Colonic mucosa (tissue), 4 donors: Measurements from ENCODE around the gene RMI1. TPM values are rescaled to one million over a fixed set of nuclear protein-coding genes. Genes with fewer than 3 reads are reported as not detected.

ENCODE experiments used
- DNase-seq: peaks from one replicate; pipeline ENCODE4 v3.0.0-alpha.2; 2020
- H3K27ac ChIP-seq: fragments of 200-600 bp; one replicate; pipeline ENCODE4 v1.8.0; 2021
- H3K27me3 ChIP-seq: fragments of 200-600 bp; one replicate; pipeline ENCODE4 v1.8.0; 2021
- H3K36me3 ChIP-seq: fragments of 200-600 bp; one replicate; pipeline ENCODE4 v1.8.0; 2021
- H3K4me1 ChIP-seq: fragments of 200-600 bp; one replicate; pipeline ENCODE4 v1.8.0; 2021; ENCODE audit warnings: mild to moderate bottlenecking
- H3K4me3 ChIP-seq: fragments of 200-600 bp; one replicate; pipeline ENCODE4 v1.8.0; 2021
- H3K9ac ChIP-seq, 2 donors: one replicate each; pipeline ENCODE4 v1.7.0; 2013; ENCODE audit warnings: control low read depth in 2 of 2, low read depth in 2 of 2, low read length in 2 of 2
- H3K9me3 ChIP-seq: fragments of 200-600 bp; one replicate; pipeline ENCODE4 v1.8.0; 2021
- intact Hi-C: fragments of 100-400 bp; cut with DNase I; formaldehyde crosslinking; loops from one replicate; pipeline ENCODE4 v1.14.1; 2022
- total RNA-seq, 2 donors: library from RNA; stranded (reverse); fragmentation: NEBNext Ultra II Directional in 1 of 2; extraction: Animal tissue kit (Norgen Biotek cat#: 25700) in 1 of 2; gene quantifications; one replicate each; pipeline ENCODE4 v1.2.1, GENCODE V29; 2021
- TF ChIP-seq, protein P1 (sequence below): fragments of 200-600 bp; IDR thresholded peaks from one replicate; pipeline ENCODE4 v1.8.0; 2022; ENCODE audit warnings: antibody characterized with exemption, mild to moderate bottlenecking
- donor health status: healthy.
- donor health status: DM: no; HTN: no; CAD: no.
- donor health status: DM: no; HTN: no; CAD: no.

Gene RMI1
- total RNA-seq, 2 donors from 2014 or later = 9.6 to 16.9 TPM

DNA sequence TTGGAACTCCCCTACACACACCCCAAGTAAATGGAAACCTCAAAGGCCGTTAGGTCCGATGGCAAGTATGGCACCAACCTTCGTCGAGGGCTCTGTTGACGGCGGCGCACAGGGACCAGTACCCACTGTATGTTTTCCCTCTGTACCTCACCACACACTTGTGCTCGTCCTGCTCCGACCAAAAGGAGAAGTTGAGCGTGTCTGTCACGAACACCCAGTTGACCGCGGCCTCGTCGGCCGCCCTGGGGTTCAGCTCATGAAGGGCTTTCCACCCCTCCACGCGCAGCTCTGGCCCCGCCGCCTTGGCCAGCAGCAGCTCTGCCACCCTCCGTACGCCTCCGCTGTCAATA, 24.5 kb upstream of the RMI1 start:
- DNase-seq = no peak
- intact Hi-C loops = no loop called here

DNA sequence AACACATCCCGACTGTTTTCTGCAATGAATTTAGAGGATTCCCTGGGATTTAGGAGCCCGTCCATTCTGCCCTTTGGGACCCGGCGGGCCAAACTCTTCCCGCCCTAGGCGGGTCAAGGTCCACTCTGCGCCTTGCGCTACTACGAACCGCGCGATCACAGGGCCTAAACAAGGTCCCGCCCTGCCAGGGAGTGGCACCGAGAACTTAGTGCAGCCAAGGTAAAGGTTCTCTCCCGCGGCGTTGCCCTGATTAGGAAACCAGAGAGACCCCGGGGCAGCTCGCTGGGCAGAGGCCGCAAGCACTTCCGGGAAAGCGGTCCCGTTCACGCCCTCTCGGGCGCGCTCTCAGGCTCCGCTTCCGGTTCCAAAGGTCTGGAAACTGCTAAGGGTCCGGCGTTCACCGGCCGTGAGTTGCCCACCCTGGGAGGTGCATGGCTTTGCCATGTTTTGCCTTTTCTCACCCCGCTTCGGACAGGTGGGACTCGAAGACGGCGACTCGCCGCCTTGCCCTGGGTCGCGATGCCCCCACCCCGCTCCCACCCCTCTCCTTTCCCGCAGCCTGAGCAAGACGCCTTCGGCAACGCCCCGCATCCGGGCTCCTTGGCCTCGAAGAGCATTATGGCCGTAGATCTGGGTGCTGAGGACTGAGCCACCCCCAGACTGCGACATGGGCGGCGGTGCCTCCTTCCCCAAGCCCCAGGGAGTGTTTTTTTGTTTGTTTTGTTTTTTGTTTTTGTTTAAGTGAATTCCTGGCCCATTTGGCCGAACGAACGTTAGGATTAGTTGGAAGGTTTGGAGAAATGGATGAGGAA, 24.0 kb upstream of the RMI1 start:
- Histone ChIP-seq H3K27ac (peak overlapping the region; percentile 87), H3K9ac (peak overlapping the region; percentile 77 to 86), H3K36me3 (no peaks in the 10 kb centered on the region), H3K4me3 (peak overlapping the region; percentile 62), H3K4me1 (no peaks in the 10 kb centered on the region), H3K27me3 (no peaks in the 10 kb centered on the region), H3K9me3 (no peaks in the 10 kb centered on the region)
- TF ChIP-seq, protein P1, sequence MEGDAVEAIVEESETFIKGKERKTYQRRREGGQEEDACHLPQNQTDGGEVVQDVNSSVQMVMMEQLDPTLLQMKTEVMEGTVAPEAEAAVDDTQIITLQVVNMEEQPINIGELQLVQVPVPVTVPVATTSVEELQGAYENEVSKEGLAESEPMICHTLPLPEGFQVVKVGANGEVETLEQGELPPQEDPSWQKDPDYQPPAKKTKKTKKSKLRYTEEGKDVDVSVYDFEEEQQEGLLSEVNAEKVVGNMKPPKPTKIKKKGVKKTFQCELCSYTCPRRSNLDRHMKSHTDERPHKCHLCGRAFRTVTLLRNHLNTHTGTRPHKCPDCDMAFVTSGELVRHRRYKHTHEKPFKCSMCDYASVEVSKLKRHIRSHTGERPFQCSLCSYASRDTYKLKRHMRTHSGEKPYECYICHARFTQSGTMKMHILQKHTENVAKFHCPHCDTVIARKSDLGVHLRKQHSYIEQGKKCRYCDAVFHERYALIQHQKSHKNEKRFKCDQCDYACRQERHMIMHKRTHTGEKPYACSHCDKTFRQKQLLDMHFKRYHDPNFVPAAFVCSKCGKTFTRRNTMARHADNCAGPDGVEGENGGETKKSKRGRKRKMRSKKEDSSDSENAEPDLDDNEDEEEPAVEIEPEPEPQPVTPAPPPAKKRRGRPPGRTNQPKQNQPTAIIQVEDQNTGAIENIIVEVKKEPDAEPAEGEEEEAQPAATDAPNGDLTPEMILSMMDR = no peak
- DNase-seq = peak; percentile 91
- intact Hi-C loops = no loop called here

More for the DNA sequence above, 24.5 kb upstream of the RMI1 start:
- peak overlapping the region; percentile 62 for H3K4me3 ChIP-seq
- H3K36me3 ChIP-seq = no peaks in the 10 kb centered on the region
- H3K4me1 ChIP-seq = no peaks in the 10 kb centered on the region
- H3K27ac ChIP-seq = peak overlapping the region; percentile 87
- peak overlapping the region; percentile 77 to 86 for H3K9ac ChIP-seq
- no peaks in the 10 kb centered on the region for H3K9me3 ChIP-seq
- no peaks in the 10 kb centered on the region for H3K27me3 ChIP-seq
- TF ChIP-seq, protein P1 = no peak

DNA sequence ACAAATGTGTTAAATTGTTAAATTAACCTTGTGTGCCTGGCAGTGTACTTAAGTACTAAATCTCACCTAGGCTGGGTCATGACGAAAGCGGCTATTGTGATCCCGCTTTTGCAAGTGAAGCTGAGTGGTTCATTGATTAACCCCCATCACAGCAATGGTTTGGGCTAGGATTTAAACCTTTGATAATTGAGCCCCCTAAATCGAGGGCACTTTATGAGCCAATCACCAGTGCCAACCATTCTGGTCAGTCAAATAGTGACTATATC, 23.4 kb upstream of the RMI1 start:
- Histone ChIP-seq H3K4me1 (peaks cover 3% of the 10 kb centered on the region), H3K9ac (peak overlapping the region; percentile 77 to 86), H3K9me3 (no peaks in the 10 kb centered on the region), H3K4me3 (peak overlapping the region; percentile 62), H3K27ac (peak overlapping the region; percentile 87), H3K36me3 (no peaks in the 10 kb centered on the region), H3K27me3 (no peaks in the 10 kb centered on the region)
- TF ChIP-seq, protein P1 = no peak
- no peak for DNase-seq
- intact Hi-C loops = no loop called here

- H3K4me3 ChIP-seq = no peak overlapping the region
- no peak for DNase-seq
- H3K4me1 ChIP-seq = peaks cover 3% of the 10 kb centered on the region
- no peaks in the 10 kb centered on the region for H3K36me3 ChIP-seq
- intact Hi-C loops = no loop called here
- no peak overlapping the region for H3K27ac ChIP-seq
- H3K27me3 ChIP-seq = no peaks in the 10 kb centered on the region
- TF ChIP-seq, protein P1 = no peak
- H3K9me3 ChIP-seq = no peaks in the 10 kb centered on the region
- no peak overlapping the region for H3K9ac ChIP-seq
Observed at GRCh38 chr9:83959061-83959460, 21.5 kb upstream of the RMI1 start.

- TF ChIP-seq, protein P1 = no peak
- no peaks in the 10 kb centered on the region for H3K36me3 ChIP-seq
Observed at GRCh38 chr9:83960991-83961390, 19.6 kb upstream of the RMI1 start.

More at GRCh38 chr9:83960991-83961390, 19.6 kb upstream of the RMI1 start:
- no peak overlapping the region for H3K9ac ChIP-seq
- H3K4me3 ChIP-seq = no peak overlapping the region
- H3K4me1 ChIP-seq = peaks cover 3% of the 10 kb centered on the region
- intact Hi-C loops = no loop called here
- no peaks in the 10 kb centered on the region for H3K27me3 ChIP-seq
- no peak overlapping the region for H3K27ac ChIP-seq
- H3K9me3 ChIP-seq = no peaks in the 10 kb centered on the region
- DNase-seq = no peak
